Fibroblast of the aortic adventitia (primary cell): ENCODE measurements around the gene YOD1. TPM values are rescaled to one million over a fixed set of nuclear protein-coding genes. Genes with fewer than 3 reads are reported as not detected.

Source experiments
- DNase-seq: peaks from one replicate; pipeline ENCODE4 v3.0.0-alpha.2; 2010; ENCODE audit warnings: low read depth
- H3K4me3 ChIP-seq: 2 replicates; pipeline ENCODE4 v1.5.1; 2011; ENCODE audit warnings: low read depth, mild to moderate bottlenecking, control low read depth, low read length, moderate library complexity
- total RNA-seq: library from RNA; depleted of rRNA; stranded (reverse); fragments of >200 nt; gene quantifications from 2 replicates; pipeline ENCODE4 v1.2.3, GENCODE V29; 2012; ENCODE audit warnings: low replicate concordance
- TF ChIP-seq, protein P1 (sequence below): IDR thresholded peaks from 2 replicates; pipeline ENCODE4 v1.5.1; 2011; ENCODE audit warnings: mild to moderate bottlenecking, low read length, control low read depth, inconsistent platforms; ENCODE audit not compliant: insufficient read depth

The YOD1 gene
- total RNA-seq, result 3.5 and 10.1 TPM in 2 replicates

DNA sequence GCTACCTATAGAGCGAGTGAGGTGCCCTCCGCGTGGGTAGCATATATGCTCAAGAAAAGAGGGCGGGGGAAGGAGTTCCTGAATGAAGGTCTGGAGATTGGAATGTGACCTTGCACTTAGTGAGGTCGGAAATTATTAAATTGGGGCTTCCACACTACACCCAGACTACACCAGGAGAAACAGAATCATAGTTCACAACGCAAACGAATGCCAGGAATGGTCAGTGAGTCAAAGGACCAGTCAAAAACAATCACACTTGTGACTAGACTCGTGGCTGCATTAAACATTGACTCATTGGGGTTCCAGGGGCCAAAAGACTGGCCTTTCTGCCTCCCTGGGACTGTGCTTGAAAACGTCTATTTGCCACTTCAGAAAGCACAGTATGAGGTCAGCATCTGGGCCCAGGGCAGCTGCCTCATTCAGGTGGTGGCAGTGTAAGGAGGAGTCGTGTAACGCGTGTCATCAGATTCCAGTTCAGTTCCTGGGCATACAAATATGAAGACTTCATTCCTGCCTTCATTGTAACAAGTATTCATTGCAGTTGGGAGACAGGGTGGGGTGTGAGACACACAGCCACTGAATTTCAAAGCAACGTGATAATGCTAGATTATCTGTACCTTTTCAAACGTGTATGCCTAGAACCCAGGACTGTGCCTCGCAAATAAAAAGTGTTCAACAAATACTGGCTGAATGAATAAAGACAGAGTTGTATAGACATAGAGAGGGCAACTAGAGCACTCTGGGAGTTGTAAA, at the start of gene YOD1:
TSS of gene YOD1 (minus strand) at position 18 of the 753 bp plus-strand sequence. CDS start 178 bp downstream, outside the sequence.
- TF ChIP-seq, protein P1, sequence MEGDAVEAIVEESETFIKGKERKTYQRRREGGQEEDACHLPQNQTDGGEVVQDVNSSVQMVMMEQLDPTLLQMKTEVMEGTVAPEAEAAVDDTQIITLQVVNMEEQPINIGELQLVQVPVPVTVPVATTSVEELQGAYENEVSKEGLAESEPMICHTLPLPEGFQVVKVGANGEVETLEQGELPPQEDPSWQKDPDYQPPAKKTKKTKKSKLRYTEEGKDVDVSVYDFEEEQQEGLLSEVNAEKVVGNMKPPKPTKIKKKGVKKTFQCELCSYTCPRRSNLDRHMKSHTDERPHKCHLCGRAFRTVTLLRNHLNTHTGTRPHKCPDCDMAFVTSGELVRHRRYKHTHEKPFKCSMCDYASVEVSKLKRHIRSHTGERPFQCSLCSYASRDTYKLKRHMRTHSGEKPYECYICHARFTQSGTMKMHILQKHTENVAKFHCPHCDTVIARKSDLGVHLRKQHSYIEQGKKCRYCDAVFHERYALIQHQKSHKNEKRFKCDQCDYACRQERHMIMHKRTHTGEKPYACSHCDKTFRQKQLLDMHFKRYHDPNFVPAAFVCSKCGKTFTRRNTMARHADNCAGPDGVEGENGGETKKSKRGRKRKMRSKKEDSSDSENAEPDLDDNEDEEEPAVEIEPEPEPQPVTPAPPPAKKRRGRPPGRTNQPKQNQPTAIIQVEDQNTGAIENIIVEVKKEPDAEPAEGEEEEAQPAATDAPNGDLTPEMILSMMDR, result no peak
- H3K4me3 ChIP-seq, result peak within 1 kb of the TSS; percentile 98
- DNase-seq, result peak; percentile 55

- TF ChIP-seq, protein P1, result no peak
- DNase-seq, result no peak
- no peak overlapping the region for H3K4me3 ChIP-seq
Observed at GRCh38 chr1:207097871-207098324, 46.9 kb upstream of the YOD1 start.

DNA sequence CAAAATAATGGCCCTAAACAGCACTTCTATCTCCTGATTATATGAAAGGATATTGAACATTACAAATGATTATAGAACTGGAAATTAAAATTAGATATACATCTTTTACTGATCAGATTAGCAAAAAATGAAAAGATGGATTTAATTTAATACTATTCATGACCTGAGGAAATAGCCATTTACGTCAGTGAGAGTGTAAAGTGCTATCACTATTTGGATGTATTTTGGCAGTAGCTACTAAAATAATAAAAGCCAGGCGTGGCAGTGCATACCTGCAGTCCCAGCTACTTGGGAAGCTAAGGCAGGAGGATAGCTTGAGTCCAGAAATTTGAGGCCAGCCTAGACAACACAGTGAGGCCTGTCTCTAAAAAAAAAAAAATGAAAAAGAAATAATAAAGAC, 42.9 kb upstream of the YOD1 start:
- H3K4me3 ChIP-seq, result no peak overlapping the region
- DNase-seq, result no peak
- TF ChIP-seq, protein P1, result no peak

GRCh38 chr1:207091200-207091908, 40.3 kb upstream of the YOD1 start:
- no peak for DNase-seq
- H3K4me3 ChIP-seq, result no peak overlapping the region
- TF ChIP-seq, protein P1, result no peak

GRCh38 chr1:207089627-207090355, 38.8 kb upstream of the YOD1 start:
- H3K4me3 ChIP-seq, result no peak overlapping the region
- no peak for DNase-seq
- TF ChIP-seq, protein P1, result no peak

DNA sequence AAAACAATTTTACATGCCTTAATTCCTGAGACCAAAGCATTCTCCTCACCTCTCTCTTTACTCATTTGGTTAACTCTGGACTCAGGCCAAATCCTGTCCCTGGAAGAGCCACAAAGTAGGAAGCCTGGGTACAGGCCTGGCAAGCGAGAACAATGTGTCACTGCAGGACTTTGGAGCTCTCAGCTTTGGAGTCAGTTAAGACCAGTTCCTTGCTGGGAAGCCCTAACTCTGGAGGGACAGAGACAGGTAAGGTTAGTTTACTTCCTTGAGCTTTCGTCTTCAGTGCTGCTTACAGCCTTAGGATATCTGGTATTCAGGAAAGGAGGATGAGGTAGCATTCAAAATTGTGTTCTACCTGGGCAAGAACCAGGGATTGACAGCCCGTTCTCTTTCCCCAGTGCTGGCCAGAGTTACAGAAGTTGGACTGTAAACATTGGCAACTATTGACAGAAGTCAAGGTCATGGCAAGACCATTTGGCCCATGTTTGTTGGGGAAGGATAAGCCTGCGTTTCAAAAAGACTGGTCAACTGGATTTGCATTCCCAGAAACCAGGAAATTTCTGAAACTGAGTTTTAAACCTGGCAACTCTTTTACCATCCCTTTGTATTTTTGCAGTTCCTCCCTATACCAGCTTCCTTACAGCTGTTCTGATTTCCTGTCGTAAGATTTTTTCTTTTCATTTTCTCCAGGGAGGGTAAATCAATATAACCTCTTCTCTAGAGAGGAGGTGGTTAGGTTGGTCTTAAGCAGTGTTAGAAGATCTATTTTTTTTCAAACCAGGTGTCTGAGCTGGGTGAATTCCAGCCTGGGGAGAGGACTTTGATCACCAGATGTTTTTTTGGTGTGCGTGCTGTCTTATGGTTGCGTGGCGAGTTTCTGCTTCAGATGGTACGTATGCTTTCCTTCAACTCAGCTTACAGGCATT, 38.0 kb upstream of the YOD1 start, which contains the start of gene C4BPB:
TSS of gene C4BPB (plus strand) at position 160 of the 926 bp plus-strand sequence. CDS start at position 832, 672 bp downstream.
- TF ChIP-seq, protein P1, result no peak
- no peak for DNase-seq
- H3K4me3 ChIP-seq, result no peak within 1 kb of the TSS
